IPS DF 6.9 (cell line): Measurements from ENCODE around the gene TIMM22.
"Not testable (repeated sequence)": the region's sequence is repeated elsewhere in the genome, so short reads cannot be mapped to it uniquely, and the experiment has no call there.

Experiments
- DNase-seq: peaks from one replicate; pipeline ENCODE4 v3.0.0-alpha.2; 2013; ENCODE audit warnings: low read depth, low spot score
- H3K27ac ChIP-seq: one replicate; pipeline ENCODE4 v1.5.1; 2013; ENCODE audit warnings: low read length, control low read depth
- H3K27me3 ChIP-seq: 2 replicates; pipeline ENCODE4 v1.6.1; 2013; ENCODE audit warnings: mild to moderate bottlenecking, low read length; ENCODE audit not compliant: control insufficient read depth, insufficient read depth
- H3K36me3 ChIP-seq: 2 replicates; pipeline ENCODE4 v1.6.1; 2013; ENCODE audit warnings: low read length; ENCODE audit not compliant: control insufficient read depth, insufficient read depth
- H3K4me1 ChIP-seq: 2 replicates; pipeline ENCODE4 v1.6.1; 2013; ENCODE audit warnings: low read length; ENCODE audit not compliant: control insufficient read depth, insufficient read depth
- H3K4me3 ChIP-seq: 2 replicates; pipeline ENCODE4 v1.5.1; 2013; ENCODE audit warnings: mild to moderate bottlenecking, low read length
- H3K9me3 ChIP-seq: 2 replicates; pipeline ENCODE4 v1.6.1; 2013; ENCODE audit warnings: low read length, inconsistent platforms; ENCODE audit not compliant: control insufficient read depth, insufficient read depth
- WGBS: extraction: QIAGEN DNeasy Blood & Tissue Kit; methylation state at CpG from one replicate; pipeline ENCODE4 v1.1.7; 2013; ENCODE audit warnings: mixed read lengths, missing lambda C conversion rate; ENCODE audit not compliant: insufficient read length, insufficient coverage; 5-methylcytosine and 5-hydroxymethylcytosine counted together

The TIMM22 gene

GRCh38 chr17:973053-973452, 23.9 kb upstream of the TIMM22 start:
- Histone ChIP-seq H3K9me3 (no peaks in the 10 kb centered on the region), H3K27me3 (no peaks in the 10 kb centered on the region), H3K36me3 (no peaks in the 10 kb centered on the region), H3K4me3 (no peak overlapping the region), H3K4me1 (peaks cover 8% of the 10 kb centered on the region), H3K27ac (no peak overlapping the region)
- WGBS = no CpG with 5 or more reads among the region's 12 CpGs
- DNase-seq = no peak

- no CpG with 5 or more reads among the region's 2 CpGs for WGBS
- not testable (repeated sequence) for DNase-seq, H3K36me3 ChIP-seq, H3K27ac ChIP-seq, H3K4me3 ChIP-seq, H3K27me3 ChIP-seq, H3K9me3 ChIP-seq, H3K4me1 ChIP-seq
These were observed 22.2 kb upstream of the TIMM22 start for GRCh38 chr17:974778-975177.

GRCh38 chr17:975371-975915, 21.5 kb upstream of the TIMM22 start:
- no peaks in the 10 kb centered on the region for H3K36me3 ChIP-seq
- peaks cover 3% of the 10 kb centered on the region; the same call in 1 of the 2 replicates for H3K4me1 ChIP-seq
- H3K4me3 ChIP-seq = no peak overlapping the region
- H3K27me3 ChIP-seq = no peaks in the 10 kb centered on the region
- no CpG with 5 or more reads among the region's 5 CpGs for WGBS
- no peak for DNase-seq
- H3K27ac ChIP-seq = no peak overlapping the region
- H3K9me3 ChIP-seq = no peaks in the 10 kb centered on the region

- H3K4me1 ChIP-seq = peaks cover 3% of the 10 kb centered on the region; the same call in 1 of the 2 replicates
- H3K27me3 ChIP-seq = no peaks in the 10 kb centered on the region
- H3K4me3 ChIP-seq = no peak overlapping the region
- no peaks in the 10 kb centered on the region for H3K9me3 ChIP-seq
- no peak overlapping the region for H3K27ac ChIP-seq
- DNase-seq = no peak
- H3K36me3 ChIP-seq = no peaks in the 10 kb centered on the region
- no CpG with 5 or more reads among the region's 6 CpGs for WGBS
These were observed 20.6 kb upstream of the TIMM22 start for GRCh38 chr17:976312-976711.

- Histone ChIP-seq H3K27ac (no peak overlapping the region), H3K36me3 (no peaks in the 10 kb centered on the region), H3K9me3 (no peaks in the 10 kb centered on the region), H3K27me3 (no peaks in the 10 kb centered on the region), H3K4me3 (no peak overlapping the region), H3K4me1 (peaks cover 3% of the 10 kb centered on the region; the same call in 1 of the 2 replicates)
- no peak for DNase-seq
- no CpG with 5 or more reads among the region's 6 CpGs for WGBS
These were observed 19.8 kb upstream of the TIMM22 start for GRCh38 chr17:977166-977565.

- WGBS = no CpG with 5 or more reads among the region's 72 CpGs
These were observed 18.5 kb upstream of the TIMM22 start for GRCh38 chr17:978103-979093.

GRCh38 chr17:979212-979538, 17.8 kb upstream of the TIMM22 start:
- no peaks in the 10 kb centered on the region; the same call in 1 of the 2 replicates for H3K4me1 ChIP-seq
- H3K27ac ChIP-seq = no peak overlapping the region
- no peaks in the 10 kb centered on the region for H3K27me3 ChIP-seq
- WGBS = no CpG with 5 or more reads among the region's 42 CpGs
- peak overlapping the region; percentile 61; the same call in 1 of the 2 replicates for H3K4me3 ChIP-seq
- no peak for DNase-seq
- H3K9me3 ChIP-seq = no peaks in the 10 kb centered on the region
- no peaks in the 10 kb centered on the region for H3K36me3 ChIP-seq

More at GRCh38 chr17:978103-979093, 18.5 kb upstream of the TIMM22 start:
- DNase-seq = no peak
- no peaks in the 10 kb centered on the region for H3K27me3 ChIP-seq
- no peaks in the 10 kb centered on the region; the same call in 1 of the 2 replicates for H3K4me1 ChIP-seq
- no peaks in the 10 kb centered on the region for H3K36me3 ChIP-seq
- peak overlapping the region; percentile 56 for H3K4me3 ChIP-seq
- no peaks in the 10 kb centered on the region for H3K9me3 ChIP-seq
- no peak overlapping the region for H3K27ac ChIP-seq

GRCh38 chr17:979539-980405, 17.2 kb upstream of the TIMM22 start, which contains the start of gene NXN:
TSS of gene NXN (minus strand) at chr17:979776.
- H3K4me1 ChIP-seq = no peaks in the 10 kb centered on the region; the same call in 1 of the 2 replicates
- no peaks in the 10 kb centered on the region for H3K9me3 ChIP-seq
- peak within 1 kb of the TSS; percentile 61 for H3K4me3 ChIP-seq
- no peak within 1 kb of the TSS for H3K27ac ChIP-seq
- DNase-seq = no peak
- H3K27me3 ChIP-seq = no peaks in the 10 kb centered on the region
- H3K36me3 ChIP-seq = no peaks in the 10 kb centered on the region
- no CpG with 5 or more reads among the region's 94 CpGs for WGBS

GRCh38 chr17:980406-981291, 16.3 kb upstream of the TIMM22 start:
- no peaks in the 10 kb centered on the region for H3K36me3 ChIP-seq
- no CpG with 5 or more reads among the region's 43 CpGs for WGBS
- H3K9me3 ChIP-seq = no peaks in the 10 kb centered on the region
- no peak for DNase-seq
- H3K27ac ChIP-seq = no peak overlapping the region
- H3K4me1 ChIP-seq = no peaks in the 10 kb centered on the region; the same call in 1 of the 2 replicates
- H3K4me3 ChIP-seq = peak overlapping the region; percentile 31; the same call in 1 of the 2 replicates
- H3K27me3 ChIP-seq = no peaks in the 10 kb centered on the region
